Jurkat, Clone E6-1 (cell line): Measurements from ENCODE around the gene GRIA1.
A peak's percentile ranks its signal among the peaks of the same experiment; 100 is the strongest.

Experiments used
- DNase-seq: peaks from one replicate; pipeline ENCODE4 v3.0.0-alpha.2; 2011; ENCODE audit warnings: low read depth, low spot score
- H3K4me3 ChIP-seq: 2 replicates; pipeline ENCODE4 v1.5.1; 2011; ENCODE audit warnings: mild to moderate bottlenecking, low read length, control low read depth, moderate library complexity

Gene GRIA1

GRCh38 chr5:153748823-153749222 lies 258.4 kb downstream of the GRIA1 start:
- no peak for DNase-seq
- H3K4me3 ChIP-seq = no peak overlapping the region

GRCh38 chr5:153749960-153750359 lies 259.5 kb downstream of the GRIA1 start:
- DNase-seq = no peak
- no peak overlapping the region for H3K4me3 ChIP-seq

GRCh38 chr5:153751251-153751650 lies 260.8 kb downstream of the GRIA1 start:
- no peak for DNase-seq
- H3K4me3 ChIP-seq = no peak overlapping the region

DNA sequence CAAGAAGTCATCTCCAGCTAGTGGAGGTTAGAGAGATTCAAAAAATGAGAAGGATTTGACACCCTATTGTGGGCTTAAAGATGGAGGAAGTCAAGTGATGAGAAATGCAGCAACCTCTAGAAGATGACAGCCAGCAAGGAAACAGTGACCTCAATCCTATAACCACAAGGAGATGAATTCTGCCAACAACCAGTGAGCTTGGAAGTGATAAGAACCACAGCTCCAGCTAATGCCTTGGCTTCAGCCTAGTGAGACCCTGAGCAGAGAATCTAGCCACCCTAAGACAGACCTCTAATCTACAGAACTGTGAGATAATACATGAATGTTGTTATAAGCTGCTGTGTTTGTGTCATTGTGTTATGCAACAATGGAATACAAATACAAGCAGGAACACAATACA lies 262.4 kb downstream of the GRIA1 start:
- H3K4me3 ChIP-seq = no peak overlapping the region
- DNase-seq = no peak

- H3K4me3 ChIP-seq = no peak overlapping the region
- no peak for DNase-seq
Observed at GRCh38 chr5:153753645-153754432, 263.4 kb downstream of the GRIA1 start.

- DNase-seq = no peak
- H3K4me3 ChIP-seq = no peak overlapping the region
Observed at GRCh38 chr5:153755913-153756500, 265.5 kb downstream of the GRIA1 start.

DNA sequence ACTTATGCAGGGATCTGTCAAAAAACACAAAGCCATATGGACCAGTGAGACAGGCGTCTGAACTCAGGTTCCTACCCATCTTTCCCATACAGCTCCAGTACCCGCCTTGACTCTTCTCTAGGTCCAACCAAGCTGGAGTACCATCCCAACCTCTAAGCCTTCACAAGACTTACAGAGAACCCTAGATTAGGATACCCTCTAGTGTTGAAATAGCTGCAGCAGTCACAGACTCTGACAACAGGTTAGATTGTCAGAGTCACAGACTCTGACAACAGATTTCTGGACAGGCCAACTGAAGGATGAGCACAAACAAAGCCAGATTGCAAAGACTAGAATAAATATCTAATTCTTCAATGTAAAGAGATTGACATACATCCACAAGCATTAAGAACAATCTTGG lies 266.1 kb downstream of the GRIA1 start:
- DNase-seq = no peak
- no peak overlapping the region for H3K4me3 ChIP-seq

DNA sequence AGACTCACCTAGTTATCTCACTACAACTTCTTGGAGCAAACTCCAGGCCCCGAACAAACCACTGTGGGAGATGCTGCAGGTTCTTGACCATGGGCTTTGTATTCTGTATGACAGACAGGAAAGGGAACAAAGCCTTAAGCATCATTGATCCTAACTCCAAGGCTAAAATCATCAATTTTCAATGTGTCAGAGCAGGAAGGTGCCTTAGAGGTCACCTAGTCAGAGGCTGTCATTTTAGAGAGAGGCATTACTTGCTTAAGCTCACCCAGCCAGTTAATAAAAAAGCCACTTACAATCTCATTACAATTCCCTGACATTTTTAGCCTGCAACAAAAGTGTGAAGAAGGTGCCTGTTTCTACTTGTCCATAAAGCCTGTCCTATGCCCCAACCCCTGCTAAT lies 275.5 kb downstream of the GRIA1 start:
- DNase-seq = no peak
- H3K4me3 ChIP-seq = no peak overlapping the region

GRCh38 chr5:153767221-153768188 lies 277.0 kb downstream of the GRIA1 start:
- H3K4me3 ChIP-seq = no peak overlapping the region
- no peak for DNase-seq

GRCh38 chr5:153770066-153770465 lies 279.6 kb downstream of the GRIA1 start:
- DNase-seq = no peak
- H3K4me3 ChIP-seq = no peak overlapping the region

- DNase-seq = no peak
- no peak overlapping the region for H3K4me3 ChIP-seq
Observed at GRCh38 chr5:153774686-153775085, 284.2 kb downstream of the GRIA1 start.

DNA sequence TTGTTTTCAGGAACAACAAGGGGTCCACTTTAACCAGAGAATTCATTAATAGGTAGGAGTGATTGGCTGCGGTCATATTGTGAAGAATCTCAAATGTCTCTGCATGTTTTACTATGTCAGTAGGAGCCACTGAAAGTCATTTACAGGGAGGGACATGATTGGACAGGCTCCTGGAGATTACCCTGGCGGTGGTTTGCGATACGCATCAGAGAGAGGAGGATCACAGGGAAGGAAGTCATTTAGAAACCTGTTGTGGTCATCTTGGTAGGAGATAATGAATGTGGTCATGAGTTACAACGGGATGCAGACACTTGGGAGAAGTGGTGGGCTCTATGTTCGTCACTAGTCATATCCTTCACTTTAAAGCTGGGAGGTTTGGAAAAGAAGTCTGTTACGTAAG lies 285.5 kb downstream of the GRIA1 start:
- DNase-seq = peak; percentile 35
- H3K4me3 ChIP-seq = no peak overlapping the region

- no peak overlapping the region for H3K4me3 ChIP-seq
- DNase-seq = no peak
Observed at GRCh38 chr5:153777681-153778581, 287.5 kb downstream of the GRIA1 start.

DNA sequence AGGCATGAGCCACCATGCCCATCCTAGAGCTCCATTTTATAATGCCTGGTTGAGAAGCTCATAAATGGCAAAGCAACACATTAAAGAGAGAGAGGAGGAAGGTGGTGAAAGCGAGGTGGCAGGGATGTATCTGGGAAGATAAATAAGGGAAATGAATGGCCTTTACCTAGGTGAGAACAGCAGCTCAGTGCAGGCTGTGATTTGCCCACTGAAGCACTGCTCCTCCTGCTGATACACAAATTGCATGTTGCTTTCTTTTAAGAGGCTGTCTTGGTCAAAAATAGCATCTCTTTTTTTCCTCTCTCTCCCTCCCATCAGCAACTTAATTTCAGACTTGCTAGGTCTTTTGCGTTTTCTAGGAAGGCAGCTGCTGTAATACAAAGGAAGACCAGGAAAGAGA lies 289.4 kb downstream of the GRIA1 start:
- DNase-seq = no peak

GRCh38 chr5:153780876-153781705 lies 290.6 kb downstream of the GRIA1 start:
- no peak overlapping the region for H3K4me3 ChIP-seq
- no peak for DNase-seq

More for the DNA sequence above, 289.4 kb downstream of the GRIA1 start:
- no peak overlapping the region for H3K4me3 ChIP-seq

- DNase-seq = no peak
- no peak overlapping the region for H3K4me3 ChIP-seq
Observed at GRCh38 chr5:153782589-153783361, 292.3 kb downstream of the GRIA1 start.

DNA sequence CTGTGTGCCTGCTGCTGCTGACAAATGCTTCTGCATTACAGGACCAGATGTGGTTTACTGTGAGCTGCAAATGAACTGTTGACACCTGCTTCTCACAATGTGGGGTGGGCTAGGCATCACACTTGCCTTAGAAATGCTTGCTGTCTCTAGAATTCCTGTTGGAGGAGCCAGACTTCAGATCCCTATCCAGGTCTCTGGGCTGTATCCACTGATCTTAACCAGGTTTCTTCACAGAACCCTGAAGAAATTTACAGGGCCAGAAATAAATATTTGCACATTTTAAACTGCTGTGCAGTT lies 292.8 kb downstream of the GRIA1 start:
- DNase-seq = no peak
- no peak overlapping the region for H3K4me3 ChIP-seq

DNA sequence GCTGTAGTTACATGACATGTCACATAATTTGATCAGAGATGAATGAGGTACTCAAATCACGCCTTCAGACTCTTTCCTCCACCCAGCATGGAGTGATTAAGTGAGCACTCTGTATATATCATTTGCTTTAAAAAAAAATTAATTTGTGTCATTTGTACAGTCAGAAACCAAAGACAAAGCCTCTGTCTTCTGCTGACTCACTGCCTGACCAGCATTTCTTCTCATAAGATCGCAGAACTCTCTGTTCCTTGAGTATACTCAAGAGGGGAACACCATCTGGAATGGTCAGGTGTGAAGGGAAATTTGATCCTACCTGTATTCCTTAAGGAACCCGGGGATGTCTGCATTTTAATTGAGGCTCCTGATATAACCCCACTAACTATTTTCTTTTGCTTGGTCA lies 293.8 kb downstream of the GRIA1 start:
- H3K4me3 ChIP-seq = no peak overlapping the region
- no peak for DNase-seq
